GM12801 (cell line): Measurements from ENCODE around the gene PSMA4.

Experiments
- CTCF ChIP-seq: IDR thresholded peaks from one replicate; pipeline ENCODE4 v1.5.1; 2011; ENCODE audit warnings: control low read depth; ENCODE audit not compliant: insufficient read length; ENCODE audit errors: extremely low read depth

The PSMA4 gene

DNA sequence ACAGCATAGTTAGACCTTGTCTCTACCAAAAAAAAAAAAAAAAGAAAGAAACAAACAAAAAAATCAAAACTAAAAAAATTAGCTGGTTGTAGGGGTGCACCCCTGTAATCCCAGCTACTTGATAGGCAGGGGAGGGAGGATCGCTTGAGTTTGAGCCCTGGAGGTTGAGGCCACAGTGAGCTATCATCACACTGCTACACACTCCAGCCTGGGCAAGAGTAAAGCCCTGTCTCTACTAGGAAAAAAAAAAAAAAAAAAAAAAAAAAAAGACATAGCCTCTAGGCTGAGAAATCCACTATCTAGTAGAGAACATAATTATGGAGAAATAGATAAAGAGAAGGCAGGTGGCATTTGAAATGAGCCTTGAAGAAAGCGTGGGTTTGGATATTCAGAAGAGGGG, 22.8 kb downstream of the PSMA4 start:
- no peak for TF ChIP-seq CTCF

GRCh38 chr15:78564743-78565096, 24.5 kb downstream of the PSMA4 start:
- no peak for TF ChIP-seq CTCF

DNA sequence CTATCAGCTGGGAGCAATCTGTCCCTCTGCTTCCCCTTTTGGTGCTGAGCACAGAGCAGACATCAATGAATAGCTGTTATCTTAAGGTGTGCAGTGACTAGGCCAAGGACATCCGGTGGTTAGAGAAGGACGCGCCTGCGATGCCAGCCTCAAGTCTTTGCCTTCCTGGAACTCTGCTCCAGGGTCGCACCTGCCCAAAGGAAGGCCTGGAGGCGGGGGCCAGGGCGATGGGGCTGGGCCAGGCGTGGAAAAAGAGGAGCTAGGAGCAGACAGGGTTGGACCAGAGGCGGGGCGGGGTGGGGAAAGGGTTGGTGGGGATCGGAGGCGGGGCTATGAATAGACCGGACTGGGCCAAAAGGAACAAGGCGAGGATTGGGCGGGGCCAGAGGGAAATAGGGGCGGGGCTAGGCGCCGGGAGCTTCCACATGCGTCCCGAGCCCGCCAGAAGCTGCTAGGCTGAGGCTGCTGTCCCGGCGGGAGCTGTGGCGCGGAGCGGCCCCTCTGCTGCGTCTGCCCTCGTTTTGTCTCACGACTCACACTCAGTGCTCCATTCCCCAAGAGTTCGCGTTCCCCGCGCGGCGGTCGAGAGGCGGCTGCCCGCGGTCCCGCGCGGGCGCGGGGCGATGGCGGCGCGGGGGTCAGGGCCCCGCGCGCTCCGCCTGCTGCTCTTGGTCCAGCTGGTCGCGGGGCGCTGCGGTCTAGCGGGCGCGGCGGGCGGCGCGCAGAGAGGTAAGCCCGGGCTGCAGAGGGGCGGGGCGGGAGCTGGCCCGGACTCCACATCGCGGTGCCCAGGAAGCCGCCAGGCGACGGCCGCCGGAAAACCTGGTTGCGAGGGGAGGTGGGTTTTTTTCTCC, 25.1 kb downstream of the PSMA4 start, which contains the start of gene CHRNA5:
TSS of gene CHRNA5 (plus strand) at position 424 of the 854 bp plus-strand sequence. CDS start at position 624, 200 bp downstream.
- TF ChIP-seq CTCF: no peak

GRCh38 chr15:78565951-78566774, 25.9 kb downstream of the PSMA4 start:
- no peak for TF ChIP-seq CTCF

DNA sequence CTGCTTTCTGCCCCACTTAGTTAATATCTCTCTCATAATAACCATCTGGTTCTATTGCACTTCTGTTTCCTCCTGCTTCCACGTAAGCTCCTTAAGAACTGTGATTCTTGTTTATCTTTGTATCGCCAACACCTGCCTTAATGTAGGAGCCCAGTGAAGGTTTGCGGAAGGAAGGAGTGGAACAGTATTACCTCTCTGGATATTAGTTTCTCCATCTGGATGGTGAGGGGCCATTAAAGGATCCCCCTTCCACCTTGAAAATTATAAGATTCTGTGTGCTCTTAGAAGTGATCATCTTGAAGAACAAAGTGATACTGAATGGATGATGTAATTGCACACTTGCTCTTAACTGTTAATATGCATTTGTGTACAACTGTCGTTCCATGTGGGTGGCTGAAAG, 27.3 kb downstream of the PSMA4 start:
- TF ChIP-seq CTCF: no peak

- TF ChIP-seq CTCF: no peak
Measured at GRCh38 chr15:78570710-78571109, 30.5 kb downstream of the PSMA4 start.

GRCh38 chr15:78571382-78571781, 31.1 kb downstream of the PSMA4 start:
- TF ChIP-seq CTCF: no peak
